ENCODE results near the gene RBMS3.
"Not testable (repeated sequence)": the region's sequence is repeated elsewhere in the genome, so short reads cannot be mapped to it uniquely, and the experiment has no call there.

The RBMS3 gene

DNA sequence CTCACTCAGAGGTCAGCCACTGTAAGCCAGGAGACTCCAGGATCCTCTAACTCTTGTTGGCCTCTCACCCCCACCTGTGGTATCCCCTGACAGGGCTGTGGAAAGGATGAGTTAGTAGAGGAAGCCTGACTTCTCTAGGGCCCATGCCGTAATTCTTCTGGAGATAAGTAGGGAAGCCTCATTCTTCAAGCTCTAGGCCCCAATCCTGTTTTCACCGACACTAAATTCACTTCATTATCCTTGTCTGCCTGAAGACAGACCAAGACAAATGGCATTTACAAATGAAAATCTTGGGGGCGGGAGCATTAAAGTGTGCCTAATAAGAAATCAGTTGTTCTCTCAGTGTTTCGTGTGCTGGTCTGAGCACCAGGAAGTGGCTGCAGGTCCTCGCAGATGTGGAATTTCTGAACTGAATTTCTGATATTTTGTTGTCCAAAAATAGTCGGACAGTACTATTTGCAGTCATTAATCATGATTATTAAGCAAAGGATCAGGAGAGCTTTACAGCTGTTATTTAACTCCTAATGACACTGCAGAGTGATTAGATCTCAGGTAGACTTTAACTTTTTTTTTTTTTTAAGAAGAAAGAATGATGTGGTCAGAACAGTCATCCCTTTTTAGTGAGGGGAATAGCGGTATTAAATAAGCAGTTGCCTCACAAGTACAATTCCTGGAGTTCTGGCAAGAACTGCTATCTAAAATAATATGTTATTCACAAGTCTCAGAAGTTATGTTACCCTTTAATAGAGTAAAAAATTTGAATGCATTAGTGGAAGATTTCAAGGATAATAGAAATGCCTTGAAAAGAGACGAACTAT, 58.4 kb downstream of the RBMS3 start:
- no peak for DNase-seq (ENCODE audit: low spot score)

DNA sequence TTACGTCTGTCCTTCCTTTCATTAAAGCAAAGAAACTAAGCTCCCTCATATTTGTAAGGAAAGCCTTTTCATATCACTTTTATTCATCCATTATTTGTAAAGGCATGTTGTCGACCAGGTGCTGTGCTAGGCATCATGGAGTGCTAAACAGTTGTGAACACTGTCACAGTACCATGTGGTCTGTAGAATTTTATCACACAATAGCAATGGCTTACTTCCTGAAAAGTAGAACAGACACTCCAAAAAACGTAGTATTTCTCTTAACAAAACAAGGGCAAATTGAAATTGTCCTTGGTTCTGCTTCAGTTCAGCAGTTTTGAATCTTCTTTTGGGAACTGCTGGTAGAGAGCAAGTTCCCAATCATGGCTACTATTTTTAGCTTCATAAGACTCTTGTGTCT, 63.3 kb downstream of the RBMS3 start:
- no peak for DNase-seq (ENCODE audit: low spot score)

DNA sequence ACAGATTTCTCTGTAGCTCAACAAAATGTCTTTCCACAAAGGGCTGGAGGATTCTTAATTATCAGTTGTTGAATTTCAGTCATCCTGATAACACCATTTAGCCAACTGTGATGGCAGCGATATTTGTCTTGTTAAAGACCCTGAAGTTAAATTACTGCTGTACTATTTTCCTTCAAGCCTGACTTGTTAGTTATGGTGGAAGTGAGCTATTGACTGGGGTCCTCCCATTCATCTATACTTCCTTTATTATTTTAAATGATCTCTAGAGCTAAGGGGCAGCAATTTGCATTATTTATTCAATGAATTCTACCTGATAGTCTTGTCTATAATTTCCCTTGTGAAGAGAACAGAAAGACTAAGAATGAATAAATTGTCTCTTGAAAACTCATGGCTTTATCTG, 64.1 kb downstream of the RBMS3 start:
- DNase-seq (ENCODE audit: low spot score): no peak

DNA sequence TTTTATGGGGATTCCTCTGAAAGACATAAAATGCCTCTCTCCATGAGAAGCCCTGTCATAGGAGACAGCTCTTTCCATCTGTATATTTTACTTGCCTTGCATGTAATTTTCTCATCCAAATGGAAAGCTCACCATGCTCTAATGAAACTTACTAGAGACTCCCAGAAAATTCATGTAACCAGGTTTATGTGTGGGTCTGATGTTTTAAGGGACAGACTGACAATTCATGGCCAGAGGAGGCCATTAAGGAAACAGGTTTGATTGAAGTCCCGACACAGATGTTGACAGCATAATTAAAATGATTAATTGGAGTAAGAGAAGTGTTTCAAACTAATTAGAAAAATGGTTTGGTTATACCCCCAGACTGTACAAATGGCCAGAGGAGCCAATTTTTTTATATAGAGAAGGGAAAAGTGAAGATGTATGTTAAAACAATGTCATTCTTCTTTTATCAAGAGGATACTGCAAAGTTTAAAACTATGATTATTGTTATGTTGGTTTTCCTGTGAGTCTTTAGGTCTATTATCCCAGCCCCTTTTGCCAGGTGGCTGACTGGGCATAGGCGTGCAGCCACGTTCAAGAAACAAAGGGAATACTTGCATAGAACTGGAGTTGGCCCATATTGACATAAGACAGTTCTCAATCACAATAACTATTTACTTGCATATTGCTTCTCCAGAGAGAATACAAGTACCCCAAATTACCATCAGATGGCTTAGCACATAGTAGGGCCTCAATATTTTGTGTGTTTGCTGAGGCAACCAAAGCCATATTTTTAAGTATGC, 64.8 kb downstream of the RBMS3 start:
- DNase-seq (ENCODE audit: low spot score): no peak

DNA sequence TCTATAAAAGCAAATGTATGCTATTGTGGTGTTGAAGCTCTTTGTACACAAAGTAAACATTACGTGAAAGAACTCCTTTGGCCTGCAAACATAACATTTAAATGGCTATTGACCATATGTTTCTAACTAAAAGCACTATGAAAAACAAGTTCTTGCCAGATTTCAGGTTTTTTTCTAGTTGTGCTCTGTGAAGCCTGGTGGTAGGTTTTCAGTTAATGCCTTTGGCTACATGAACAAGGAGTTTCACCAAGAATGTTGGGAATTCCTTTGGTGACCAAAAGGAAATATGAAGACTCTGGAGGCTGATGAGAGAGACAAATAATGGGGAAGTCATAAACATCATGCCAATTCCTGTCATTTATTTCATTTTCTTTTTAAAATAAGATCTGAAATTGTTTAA, 66.0 kb downstream of the RBMS3 start:
- DNase-seq (ENCODE audit: low spot score): no peak

DNA sequence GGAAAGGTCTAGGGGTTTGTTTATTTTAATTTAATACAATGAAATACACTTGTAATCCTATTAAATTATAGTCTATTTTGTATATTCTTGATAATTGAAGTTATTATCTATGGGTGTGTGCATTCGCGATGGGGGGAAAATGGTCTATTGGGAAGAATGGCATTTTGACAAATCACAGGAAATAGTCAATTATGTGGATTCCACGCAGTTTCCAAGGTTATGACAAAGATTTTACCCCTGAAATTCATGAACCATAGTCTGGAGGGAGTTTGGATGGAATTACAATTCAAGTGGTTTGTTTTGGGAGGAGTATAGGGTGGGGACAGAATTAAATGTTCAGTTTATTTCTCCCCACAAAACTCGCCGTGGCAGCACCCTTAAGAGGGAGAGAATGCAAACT, 66.5 kb downstream of the RBMS3 start:
- no peak for DNase-seq (ENCODE audit: low spot score)

DNA sequence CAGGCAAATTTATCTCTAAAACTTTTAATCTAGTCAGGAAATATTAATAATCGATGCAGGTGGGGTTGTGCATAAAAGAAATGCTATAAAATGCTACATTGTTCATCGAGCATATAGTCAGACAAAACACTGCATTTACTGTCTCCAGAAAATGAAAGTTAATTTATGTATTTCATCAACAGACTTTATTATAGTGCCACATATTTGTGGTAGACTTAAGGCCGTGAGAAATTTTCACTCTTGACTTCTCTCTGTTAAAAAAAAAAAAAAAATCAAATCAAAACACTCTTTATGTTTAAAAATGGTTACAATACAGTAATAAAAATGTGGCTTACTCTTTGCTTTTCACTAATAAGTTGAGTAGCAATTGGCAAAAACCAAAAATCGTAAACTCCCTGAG, 67.4 kb downstream of the RBMS3 start:
- no peak for DNase-seq (ENCODE audit: low spot score)

DNA sequence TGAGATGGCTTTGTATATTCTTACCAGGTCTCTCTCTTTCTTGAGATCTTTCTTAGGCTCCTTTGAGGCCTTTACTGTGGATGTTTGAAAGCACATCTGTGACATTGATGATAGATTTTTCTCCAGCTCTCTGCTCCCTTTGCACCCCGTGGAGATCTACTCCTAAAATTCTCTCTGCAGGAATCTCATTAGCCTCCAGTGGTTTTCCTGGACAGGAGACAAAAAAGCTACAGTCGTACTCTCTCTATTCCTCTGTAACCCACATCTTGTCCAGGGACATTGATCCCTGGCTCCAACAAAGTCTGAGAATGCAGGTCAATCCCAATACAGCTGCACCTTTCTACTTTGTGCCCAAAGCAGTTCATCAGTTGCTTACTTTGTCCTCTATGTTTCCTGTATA, 68.2 kb downstream of the RBMS3 start:
- DNase-seq (ENCODE audit: low spot score): no peak

DNA sequence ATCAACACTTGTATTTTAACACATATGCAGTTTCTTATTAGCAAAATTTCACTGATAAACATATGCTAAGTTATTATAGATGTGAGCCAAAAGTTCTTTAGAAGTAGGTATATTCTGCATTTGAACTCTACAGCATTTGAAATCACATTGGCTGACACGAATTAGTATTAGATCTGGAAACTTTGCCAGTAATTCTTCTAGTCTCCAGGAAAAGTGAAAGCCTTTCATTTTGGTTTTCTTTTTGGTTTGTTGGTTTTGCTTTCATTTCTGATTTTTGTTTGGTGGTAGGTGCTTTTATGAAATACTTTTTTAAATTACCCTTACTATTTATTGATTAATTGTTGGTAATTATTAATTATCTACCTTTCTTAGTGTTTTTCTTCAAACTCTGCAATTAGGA, 72.9 kb downstream of the RBMS3 start:
- no peak for DNase-seq (ENCODE audit: low spot score)

DNA sequence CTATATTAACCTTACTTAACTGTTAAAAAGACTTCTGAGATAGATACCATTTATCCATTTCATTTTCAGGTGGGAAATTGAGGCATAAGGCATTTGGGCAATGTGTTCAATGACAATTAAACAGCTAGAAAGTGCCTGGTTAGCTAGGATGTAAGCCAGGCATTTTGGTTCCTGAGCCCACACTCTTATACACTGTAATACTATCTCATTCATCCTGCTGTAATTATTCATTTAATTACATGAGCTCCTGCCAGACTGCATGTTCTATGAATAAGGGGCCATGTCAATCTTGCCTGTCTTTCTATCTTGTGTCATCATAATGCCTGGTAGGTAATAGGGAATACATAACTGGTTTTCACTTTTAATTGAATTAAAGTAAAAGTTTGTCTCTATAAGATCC, 74.0 kb downstream of the RBMS3 start:
- no peak for DNase-seq (ENCODE audit: low spot score)

DNA sequence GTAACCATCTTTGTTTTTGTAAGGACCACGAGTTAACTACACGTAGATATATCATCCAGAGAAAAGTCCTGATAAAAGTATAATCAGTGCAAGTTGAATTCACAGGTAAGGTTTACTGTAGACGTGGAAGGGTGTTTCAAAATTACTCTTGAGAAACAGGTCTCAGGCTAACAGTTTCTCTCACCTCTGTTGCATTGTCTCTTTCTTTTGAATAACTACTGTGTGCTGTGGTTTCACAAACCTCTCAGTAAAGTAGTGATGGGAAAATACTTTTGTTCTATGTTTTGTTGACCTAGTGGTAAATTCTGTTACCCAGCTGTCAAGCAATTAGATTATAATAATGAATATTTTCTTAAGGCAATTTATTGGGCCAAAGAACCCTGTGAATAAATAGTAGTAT, 75.2 kb downstream of the RBMS3 start:
- DNase-seq (ENCODE audit: low spot score): no peak

DNA sequence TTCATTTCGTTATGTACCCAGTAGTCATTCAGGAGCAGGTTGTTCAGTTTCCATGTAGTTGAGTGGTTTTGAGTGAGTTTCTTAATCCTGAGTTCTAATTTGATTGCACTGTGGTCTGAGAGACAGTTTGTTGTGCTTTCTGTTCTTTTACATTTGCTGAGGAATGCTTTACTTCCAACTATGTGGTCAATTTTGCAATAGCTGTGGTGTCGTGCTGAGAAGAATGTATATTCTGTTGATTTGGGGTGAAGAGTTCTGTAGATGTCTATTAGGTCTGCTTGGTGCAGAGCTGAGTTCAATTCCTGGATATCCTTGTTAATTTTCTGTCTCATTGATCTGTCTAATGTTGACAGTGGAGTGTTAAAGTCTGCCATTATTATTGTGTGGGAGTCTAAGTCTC, 79.4 kb downstream of the RBMS3 start:
- not testable (repeated sequence) for DNase-seq (ENCODE audit: low spot score)

DNA sequence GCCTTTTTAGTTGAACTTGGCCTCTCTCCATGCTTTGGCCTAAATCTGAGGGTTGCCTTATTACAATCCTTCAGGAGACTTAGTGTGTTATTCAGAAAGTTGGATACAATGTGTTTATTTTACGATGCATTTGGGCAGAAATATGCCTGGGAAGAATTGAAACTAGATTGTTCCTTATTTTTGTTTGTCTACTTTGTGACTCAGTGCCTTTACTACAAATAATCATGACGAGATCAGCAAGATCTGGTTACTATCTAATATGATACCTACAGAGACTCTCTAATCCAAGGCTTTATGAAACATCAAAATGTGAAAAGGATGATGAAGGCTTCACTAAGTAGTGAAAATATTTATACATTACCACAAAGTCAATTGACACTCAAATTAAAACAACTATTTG, 82.2 kb downstream of the RBMS3 start:
- DNase-seq (ENCODE audit: low spot score): no peak

DNA sequence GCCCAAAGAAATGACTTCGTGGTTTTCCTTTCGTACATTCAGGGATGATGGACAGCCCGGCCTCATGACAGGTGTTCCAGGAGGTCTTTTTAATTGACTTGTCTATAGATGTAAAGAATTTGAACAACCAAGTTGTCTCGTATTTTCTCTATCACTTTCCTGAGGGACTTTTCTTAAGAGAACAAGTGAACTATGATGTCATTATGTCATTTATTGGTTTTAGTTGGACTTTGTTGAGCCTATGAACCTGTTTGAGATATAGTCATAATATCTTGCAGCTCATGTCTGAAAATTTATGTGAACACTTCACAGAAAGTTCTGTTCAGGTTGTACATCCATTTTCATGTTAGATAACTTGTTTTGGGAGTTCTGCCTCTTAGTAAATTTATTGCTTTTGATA, 89.2 kb downstream of the RBMS3 start:
- DNase-seq (ENCODE audit: low spot score): no peak

DNA sequence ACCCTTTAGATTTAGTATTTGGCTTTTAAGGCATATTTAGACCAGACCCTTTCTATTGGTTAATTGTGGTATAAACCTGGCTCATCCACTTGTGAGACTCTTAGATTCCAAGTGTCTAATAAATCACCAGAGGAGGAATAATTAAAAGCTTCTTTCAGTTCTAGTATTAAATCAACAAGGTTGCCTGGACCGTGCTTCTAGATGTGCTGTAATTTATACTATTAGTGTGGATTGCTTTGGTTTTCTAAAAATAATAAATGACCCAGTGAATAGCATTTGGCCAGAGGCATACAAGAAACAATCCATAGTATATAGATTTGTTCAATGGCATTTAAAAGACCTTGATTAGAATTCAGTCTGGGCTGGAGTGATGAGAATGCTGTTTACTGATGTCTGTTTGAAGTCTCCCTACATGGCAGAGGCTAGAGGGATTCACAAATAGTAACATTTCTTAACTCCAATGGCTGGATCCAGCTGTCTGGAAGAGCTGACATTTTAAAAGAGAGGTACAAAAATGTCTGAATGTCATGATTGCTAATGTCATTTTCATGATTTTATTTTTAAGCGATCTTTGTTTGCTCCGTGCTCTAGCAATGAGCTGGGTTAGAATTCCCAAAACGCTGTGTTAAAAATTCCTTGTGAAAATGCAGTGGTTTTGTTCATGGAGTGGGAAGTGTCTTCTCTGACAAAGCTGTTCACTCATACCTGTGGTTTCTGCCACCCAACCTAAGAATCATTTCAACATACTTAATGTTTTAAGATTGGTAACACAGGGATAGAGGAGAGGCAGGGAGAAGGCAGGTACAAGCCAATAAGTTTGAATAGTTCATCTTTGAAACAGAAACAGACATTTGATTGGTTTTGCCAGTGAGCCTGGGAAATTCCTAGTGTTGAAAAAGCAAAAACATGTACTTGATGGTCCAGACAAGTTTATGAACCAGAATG, 89.9 kb downstream of the RBMS3 start:
- DNase-seq (ENCODE audit: low spot score): no peak

DNA sequence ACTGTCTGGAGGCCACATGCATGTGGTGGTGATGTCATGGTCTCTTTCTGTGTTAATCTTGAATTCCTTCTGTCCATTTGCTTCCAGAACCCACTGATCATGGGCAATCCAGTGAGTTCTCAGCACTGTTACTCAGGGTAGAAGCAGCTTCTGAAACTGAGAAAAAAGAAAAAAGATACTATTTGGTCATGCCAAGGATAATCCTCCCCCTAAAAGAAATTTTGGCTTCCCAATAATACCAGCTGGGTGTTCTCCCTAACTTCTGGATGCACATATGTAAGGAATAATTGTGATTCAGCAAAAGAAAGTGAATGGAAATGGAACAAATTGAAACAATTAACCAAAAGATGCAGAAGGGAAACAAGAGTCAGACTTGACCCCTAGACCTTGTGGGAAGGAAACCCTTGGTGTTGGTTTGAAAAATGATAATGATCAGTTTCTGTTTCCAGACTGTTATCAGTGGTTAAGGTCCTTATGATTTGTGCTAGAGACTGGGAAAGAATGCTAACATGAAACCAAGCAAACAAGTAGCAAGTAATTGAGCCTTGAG, 92.3 kb downstream of the RBMS3 start:
- no peak for DNase-seq (ENCODE audit: low spot score)

DNA sequence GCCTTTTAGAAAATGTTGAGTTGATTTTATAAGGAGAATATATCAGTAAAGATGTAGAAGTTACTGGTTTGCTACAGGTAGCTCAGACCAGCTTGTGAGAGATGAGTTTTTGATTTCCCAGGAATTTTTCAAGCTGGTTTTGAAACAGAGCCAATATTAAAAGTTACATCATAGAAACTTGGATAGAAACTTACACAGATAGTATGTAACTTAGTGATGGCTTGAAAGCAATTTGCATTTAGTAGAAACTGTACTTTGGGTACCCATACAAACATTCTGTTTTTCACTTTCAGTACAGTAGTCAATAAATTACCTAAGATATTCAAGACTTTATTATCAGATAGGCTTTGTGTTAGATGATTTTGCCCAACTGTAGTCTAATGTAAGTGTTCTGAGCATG, 93.4 kb downstream of the RBMS3 start:
- no peak for DNase-seq (ENCODE audit: low spot score)

DNA sequence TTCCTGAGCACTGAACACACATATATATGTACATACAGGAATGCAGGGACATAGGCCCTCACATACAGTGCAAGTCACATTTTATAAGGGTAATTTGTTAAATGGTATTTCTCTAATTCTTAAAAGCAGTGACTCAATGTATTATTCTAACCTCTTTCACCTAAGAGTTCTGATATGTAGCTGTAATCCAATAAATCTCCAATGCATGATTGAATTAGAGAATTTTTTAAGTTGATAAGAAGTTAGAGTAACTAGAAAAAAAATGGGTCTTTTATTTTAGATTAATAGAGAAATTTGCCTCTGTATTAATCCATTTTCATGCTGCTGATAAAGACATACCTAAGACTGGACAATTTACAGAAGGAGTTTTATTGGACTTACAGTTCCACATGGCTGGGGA, 98.2 kb downstream of the RBMS3 start:
- DNase-seq (ENCODE audit: low spot score): no peak

DNA sequence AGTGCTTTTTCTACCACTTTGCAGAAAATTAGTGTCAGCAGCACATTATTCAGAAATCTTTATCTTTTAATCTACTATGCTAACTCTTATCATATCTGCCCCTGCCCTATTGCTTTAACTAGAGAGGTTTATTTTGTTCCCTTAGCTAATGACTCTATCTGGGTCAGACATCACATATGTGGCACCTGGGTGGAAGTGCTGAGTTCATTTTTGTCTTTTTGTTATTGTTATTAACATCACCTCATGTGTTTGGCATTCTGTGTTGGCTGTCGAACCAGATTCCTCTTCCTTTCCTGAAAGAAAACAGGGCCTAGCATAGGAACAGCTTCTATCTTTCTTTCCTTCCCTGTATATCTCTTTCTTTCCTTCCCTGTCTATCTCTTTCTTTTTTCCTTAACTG, 100.7 kb downstream of the RBMS3 start:
- DNase-seq (ENCODE audit: low spot score): no peak

DNA sequence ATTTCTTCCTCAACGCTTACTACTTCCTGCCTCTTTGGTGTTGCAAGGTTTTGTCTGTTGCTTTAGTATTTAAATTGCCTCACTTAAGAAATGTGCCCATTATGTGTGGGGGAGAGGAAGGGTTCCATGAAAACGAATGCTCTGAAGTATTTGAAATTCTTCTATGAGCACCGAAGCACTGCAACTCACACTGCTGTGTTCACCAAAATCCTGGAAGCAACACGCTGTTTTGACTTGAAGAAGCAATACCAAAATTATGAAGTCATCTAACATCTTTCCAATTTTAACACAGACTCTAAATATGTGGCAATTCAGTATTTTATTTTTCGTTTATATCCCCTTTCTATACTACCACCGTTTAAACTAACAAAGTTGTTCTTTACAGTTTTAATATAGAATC, 101.5 kb downstream of the RBMS3 start:
- no peak for DNase-seq (ENCODE audit: low spot score)

DNA sequence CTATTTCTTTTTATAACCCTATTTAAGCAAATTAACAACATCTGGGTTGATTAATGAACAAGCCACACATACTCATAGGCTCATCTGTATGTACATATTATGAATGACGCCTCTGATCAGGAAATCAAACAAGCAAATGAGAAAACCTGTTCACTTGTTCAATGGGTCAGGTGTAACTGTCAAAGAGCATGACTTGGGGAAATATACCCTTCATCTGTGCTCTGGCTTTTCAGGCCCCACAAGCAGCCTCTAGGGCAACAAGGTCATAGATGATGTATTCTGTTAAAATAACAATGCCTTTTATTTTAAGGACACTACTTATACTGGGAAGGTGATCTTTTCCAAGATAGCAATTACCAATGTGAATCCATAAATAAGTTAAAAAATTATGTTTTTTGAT, 102.0 kb downstream of the RBMS3 start:
- DNase-seq (ENCODE audit: low spot score): no peak

DNA sequence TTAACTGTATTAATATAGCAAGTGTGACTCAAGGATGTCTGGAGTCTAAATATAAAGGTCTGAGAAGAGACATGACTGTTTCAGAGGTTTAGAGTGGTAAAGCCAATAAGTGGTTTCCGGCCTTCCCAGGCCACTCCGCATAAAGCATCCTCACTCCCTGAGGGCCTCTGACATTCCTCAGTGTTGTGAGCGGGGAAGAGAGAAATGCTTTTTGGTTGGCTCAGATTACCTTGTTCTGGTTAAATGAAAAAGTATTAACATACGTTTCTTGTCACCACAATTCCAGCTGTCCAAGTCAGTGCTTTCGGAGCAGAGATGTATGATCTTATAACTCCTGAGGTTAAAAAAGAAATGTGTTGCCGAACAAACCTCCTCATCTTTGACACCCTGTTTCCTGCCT, 103.8 kb downstream of the RBMS3 start:
- DNase-seq (ENCODE audit: low spot score): no peak

Data from germinal center (tissue), 1 donor.